ENCODE results near the gene PUS3.

PUS3 gene, protein sequence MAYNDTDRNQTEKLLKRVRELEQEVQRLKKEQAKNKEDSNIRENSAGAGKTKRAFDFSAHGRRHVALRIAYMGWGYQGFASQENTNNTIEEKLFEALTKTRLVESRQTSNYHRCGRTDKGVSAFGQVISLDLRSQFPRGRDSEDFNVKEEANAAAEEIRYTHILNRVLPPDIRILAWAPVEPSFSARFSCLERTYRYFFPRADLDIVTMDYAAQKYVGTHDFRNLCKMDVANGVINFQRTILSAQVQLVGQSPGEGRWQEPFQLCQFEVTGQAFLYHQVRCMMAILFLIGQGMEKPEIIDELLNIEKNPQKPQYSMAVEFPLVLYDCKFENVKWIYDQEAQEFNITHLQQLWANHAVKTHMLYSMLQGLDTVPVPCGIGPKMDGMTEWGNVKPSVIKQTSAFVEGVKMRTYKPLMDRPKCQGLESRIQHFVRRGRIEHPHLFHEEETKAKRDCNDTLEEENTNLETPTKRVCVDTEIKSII
- 3.9 to 12.2 (median 8.6) reads per million in 18 experiments for total RNA-seq

DNA sequence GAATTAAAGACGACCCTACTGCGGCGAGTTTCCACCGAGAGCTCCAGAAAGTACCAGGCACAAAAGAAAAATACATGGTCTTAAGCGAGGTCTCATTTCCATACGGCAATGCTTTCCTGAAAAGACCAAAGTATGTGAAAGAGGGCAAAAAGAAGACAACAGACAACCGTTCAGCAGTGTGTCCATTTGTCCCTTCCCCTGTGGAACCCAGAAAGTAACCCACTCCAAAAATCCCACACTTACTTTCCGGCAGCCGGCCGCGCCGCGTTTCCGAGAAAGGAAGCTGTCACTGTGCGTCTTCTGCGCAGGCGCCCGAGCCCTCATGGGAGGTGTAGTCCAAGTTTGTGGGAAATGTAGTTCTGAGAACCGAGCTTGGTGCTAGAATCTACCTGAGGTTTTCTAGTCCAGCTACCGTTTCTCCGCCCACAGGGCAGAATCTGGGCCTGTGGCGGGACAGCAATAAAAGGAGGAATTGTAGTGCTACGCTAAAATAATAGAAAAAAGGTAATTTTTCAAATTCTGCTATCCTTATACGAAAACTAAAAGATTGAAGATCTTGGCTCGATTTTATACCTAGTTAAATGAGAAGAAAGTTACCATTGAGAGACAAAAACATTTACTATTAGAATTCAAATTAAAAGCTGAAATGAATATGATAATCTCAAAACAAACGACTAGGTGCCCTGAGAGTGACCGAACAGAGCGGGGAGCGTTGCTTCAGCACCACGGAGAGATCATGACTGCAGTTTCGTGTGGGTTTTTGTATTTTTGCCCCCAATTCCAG is at the start of gene PUS3:
PUS3 (minus strand) TSS at position 280 of the 784 bp plus-strand sequence. CDS start 6,922 bp downstream, outside the sequence.
- peak; percentile 81 to 87 for DNase-seq

DNA sequence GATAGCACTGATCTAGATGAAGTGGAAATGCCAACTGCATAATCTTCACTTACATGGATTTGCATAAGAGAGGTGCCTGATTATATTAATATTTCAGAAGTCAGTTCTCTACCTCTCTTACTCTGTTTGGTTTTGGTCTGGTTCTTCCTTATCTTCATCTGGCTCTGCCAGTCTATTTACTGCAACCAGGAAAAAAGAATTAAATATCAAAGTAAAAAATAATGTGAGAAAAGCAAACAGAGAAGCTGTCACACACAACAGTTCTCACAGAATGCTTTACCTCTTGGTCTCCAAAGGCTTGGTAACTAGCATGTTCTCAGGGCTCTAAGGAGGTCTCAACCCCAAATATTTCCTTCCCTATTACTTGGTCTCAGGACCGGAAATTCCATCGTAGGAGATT is 49.6 kb upstream of the PUS3 start:
- DNase-seq, result no peak

DNA sequence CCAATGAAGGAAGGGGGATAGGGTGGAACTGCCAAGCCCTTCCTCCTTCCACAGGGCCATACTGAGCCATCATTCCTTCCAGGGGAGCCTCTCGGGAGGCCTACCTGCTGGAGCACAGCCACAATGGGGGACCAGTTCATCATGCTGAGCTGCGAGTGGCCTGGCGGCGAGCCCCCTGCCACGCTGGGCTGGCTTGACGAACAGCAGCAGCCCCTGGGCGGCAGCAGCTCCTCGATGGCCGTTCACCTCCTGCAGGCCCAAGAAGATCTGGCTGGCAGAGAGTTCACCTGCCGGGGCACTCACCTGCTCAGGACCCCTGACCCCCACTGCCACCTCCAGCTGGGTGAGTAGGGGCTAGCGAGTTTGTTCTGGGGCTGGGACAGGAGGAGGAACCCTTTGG is 48.7 kb upstream of the PUS3 start:
- no peak for DNase-seq

DNA sequence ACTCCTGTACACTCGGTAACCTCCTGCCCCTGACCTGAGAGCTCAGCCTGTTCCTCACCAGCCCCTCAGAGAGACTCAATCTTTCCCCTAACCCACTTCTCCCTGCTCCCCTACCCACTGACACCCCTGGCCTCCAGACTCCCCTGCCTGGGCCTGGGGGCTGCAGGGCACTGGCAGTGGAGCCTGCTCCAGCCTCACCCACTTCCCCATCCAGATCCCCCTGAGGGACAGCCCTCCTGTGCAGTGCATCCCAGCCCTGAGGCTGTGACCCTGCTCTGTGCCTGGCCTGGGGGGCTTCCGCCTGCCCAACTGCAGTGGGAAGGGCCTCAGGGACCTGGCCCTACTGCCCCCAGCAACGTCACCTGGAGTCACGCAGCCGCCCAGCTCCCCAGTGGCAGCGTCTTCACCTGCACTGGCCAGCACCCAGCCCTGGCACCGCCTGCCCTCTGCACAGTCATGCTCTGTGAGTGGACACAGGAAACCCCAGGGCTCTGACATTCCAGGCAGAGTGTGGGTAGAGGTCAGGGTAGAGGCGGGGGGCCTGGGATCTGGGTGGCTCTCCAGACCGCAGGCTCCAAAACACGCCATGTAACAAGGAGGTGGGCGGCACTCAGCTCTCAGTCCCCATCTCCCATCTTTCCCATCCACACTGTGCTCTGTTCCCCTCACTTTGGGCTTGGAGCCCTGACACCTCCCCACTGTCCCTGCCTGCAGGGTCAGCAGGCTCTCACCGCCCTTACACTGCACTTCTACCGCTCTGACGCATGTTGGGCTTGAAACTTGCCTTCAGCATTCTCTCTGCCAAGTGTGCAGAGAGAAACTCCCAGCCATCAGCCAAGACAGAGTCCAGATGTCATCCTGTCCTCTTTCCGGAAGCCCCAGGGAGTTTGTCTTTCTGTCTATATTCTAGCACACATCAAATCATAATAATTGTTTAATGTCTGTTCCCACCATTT is 48.0 kb upstream of the PUS3 start:
- DNase-seq, result no peak

DNA sequence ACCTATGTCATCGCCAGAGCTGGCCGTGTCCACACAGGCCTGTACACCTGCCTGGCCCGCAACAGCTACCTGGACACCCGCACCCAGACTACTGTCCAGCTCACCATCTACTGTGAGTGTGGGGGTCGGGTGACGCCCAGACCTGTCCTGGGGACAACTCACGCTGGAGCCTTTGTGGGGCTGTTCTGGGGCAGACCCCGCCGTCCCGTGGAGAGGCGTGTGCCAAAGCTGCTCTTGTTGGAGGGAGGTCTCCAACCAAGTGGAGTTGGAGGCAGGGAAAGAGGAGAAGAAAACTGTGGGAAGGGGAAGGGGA is 47.1 kb upstream of the PUS3 start:
- DNase-seq, result no peak

DNA sequence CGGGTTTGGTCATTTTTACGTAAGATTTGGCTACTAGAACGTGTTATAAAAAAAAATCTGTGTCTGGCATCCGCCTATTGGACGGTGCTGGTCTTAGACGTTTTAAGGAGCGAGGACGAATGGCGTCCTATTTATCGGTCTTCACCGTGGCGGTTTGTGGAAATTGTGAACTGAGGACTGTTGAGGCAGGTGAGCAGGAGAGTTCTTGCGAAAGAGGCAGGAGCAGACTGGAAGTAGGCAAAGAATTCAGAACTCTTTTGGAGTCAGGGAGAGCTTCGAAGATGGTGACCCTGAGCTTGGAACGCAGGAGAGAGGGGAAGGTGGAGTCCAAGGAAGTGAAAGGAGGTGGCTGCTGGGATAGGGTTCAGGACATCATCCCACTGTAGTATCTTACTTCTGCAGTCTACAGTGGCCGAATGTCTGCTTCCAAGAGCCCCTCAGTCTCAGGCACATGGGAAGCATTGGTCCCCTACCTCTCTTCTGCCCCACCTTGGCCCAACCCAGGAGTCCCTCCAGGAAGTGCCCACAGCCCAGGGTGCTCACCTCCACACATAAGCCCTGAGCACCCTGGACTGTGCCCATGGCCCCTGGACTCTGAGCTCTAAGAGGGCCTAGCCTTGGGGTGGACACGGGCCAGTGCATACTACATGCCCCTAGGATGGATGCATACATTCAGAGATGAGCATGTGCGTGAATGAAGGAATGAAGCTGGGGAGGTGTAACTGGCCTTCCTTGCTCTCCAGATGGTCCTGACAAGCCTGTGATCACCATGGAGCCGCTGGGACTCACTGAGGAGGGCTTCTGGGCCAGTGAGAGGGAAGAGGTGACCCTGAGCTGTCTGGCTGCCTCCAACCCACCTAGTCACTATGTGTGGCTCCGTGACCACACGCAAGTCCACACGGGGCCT is 46.5 kb upstream of the PUS3 start:
- DNase-seq, result no peak

DNA sequence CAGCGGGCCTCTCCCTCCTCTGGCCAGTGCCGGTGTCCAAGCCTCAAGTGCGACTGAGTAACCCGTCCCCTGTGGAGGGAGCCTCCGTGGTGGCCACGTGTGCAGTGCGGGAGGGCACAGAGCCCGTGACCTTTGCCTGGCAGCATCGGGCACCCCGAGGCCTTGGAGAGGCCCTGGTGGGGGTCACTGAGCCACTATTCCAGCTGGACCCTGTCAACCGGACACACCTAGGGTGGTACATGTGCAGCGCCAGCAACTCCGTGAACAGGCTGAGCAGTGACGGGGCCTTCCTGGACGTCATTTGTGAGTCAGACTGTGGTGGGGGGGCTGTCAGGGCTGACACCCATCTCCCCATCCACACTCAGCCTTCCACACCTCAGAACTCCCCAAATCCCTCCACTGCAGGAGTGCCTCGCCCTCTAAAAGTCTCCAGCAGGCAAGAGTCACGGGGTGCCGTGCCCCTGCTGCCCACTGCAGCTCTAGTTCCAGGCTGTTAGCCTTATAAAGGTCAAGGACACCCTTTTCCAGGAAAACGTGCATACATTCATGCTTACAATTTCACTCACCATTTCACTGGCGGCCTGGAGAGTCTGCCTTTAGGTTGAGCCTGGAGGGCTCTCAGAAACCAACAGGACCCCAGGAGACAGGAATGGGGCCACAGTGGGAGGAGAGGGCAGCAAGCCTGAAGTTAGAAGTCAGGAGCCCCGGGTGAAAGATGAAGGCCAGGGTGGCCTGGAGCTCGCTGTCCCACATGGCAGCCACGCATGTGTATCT is 45.5 kb upstream of the PUS3 start:
- no peak for DNase-seq

DNA sequence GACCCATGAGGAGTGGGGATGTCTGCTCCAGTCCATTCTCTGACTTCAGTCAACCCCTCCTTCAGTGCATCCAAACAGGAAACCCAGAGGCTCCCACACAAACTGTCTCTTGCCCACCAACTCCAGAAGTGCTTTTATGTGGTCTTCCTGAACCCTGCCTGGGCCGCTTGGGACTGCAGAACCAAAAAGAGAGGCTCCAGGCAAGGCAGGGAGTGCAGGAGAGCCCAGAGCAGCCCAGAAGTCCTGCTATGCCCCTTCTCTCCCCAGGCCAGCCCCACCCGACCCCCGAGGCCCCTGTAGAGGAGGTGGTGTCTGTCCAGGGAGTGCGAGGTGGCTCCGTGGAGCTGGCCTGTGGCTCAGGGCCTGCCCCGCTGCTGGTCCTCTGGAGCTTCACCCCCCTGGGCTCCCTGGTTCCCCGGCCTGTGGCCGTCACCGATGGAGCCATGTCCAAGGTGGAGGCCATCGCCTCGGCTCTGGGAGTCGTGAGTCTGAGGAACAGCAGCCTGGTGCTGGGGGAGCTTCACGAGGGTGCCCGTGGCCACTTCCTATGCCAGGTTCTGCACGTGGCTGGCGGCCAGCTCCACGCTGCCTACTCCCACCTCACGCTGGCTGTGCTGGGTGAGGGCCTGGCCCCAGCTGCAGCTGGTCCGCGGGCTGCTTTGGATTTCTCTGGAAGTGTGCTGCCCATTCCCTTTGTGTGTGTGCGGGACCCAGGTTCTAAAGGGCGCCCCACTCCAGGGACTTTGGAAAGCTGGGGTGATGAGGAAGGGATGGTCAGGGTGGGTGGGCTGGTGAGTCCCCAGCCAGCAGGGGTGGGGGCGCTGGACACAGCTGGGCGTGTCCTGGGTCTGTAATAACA is 44.6 kb upstream of the PUS3 start:
- no peak for DNase-seq

DNA sequence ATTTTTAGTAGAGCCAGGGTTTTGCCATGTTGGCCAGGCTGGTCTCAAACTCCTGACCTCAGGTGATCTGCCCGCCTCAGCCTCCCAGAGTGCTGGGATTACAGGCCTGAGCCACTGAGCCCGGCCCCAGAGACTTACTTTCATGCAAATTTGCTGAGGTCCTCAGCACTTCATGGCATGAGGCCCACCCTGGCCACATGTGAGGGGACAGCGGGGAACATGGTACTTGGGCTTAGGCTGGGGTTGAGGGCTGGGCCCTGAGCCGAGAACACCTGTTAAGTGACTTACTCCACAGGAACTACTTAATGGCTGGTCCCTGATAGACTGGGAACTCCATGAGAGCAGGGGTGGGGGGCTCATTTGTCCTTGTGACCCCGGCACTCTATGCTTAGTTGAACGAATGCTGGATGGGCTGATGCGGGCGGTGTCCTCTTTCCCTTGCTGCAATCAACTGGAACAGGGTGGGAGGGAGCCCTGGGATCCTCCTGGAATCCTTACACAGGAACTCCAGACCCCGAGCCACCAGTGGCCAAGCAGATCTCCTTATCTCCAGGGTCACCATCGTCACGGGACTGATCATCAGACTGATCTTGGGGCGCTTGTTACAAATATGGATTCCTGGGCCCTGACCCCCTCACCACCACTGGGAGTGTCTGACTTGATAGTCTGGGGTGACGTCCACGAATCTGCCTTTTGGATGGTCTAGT is 43.9 kb upstream of the PUS3 start:
- DNase-seq, result no peak

DNA sequence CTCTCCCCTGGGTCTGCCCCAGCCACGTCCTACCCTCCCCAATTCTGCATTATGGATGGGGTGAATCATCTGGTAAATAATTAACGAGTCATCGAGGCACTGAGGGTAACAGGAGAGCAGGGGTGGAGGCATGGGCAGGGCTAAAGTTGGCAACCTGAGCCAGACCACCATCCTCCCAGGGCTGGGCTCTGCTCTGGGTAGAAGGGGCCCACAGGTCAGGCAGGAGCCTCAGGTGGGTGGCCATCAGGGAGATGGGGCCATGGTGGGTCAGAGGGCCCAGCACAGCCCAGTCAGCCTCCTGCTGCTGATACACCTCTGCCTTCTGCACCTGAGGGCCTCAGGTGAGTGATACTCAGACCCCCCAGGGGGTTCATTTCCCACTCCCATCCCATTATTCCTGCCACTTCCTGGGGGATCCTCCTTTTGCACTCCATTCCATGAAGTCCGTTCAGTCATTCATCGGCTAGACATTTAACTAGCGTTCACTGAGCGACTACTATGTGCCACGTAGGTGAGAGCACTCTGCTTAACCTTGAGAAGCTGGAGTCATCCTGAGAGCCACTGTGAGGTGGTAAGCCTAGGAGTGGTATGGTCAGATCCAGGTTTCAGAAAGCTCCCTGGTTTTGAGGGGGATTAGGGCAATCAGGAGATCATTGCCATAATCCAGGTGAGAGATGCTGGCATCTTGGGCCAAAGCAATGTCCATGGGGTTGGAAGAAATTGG is 43.0 kb upstream of the PUS3 start, which contains the start of gene VSIG10L2:
VSIG10L2 (plus strand) TSS at position 248 of the 724 bp plus-strand sequence; CDS start at position 260, 12 bp downstream.
- DNase-seq, result no peak

DNA sequence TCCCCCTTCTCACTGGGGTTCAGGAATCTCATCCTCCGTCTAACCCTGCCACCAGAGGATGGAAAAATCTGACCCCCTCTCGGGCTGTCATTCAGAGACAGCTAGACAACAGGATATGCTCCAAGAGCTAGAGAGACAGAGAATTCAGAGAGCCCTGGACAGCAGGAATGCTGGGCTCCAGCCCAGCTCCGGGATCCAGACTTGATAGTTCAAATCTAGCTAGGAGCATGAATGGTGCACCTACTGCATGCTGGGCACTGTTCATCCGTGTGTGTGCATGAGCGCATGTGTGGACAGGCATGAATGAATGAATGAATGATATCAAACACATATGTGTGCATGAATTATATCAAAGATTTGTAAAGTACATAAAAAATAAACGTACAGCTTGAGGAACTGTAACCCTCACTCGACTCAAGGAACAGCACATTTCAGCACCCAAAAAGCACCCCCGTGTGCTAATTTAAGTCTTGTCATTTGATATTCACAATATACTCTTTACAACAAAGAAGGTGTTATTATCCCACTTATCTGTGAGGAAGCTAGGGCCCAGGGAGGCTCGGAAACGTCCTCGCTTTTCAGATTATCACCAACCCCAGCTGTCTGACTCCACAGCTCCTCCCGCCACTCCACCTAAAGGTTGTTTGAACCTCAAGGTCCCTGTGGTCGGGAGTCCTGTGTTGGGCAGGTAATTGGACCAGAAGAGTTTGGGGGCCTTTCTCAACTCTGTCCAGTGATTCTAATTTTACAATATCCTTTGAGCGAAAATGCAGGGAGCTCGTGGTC is 42.2 kb upstream of the PUS3 start:
- no peak for DNase-seq

DNA sequence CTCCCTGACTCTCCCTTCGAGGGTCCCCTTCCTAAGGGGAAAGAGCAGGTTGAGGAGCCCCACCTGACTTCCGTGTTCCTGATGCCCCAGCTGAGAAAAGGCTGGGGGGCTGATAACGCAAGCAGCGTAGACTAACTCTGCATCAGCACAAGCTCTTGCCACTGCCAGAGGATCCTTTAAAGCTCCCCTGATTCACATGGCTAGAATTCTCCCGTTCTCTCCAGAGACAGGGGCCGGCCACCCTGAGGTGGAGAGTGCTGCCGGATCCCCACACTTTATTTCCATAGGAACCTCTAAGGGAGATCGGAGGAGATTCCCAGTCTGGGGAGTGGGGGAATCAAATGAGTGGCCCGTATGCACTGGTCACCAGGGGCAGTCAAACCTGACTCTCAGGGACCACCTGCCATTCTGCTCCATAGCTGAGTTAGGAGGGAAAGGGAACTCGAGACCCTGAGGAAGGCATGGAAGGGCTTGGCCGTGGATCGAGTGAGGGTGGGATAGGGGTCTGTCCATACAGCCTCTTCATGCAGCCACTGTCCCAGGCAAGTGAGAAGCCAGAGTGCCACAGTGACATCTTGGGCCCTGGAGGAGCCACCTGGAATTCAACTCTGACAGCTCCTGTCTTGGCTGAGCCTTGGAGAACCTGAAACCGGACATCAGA is 41.5 kb upstream of the PUS3 start:
- no peak for DNase-seq

DNA sequence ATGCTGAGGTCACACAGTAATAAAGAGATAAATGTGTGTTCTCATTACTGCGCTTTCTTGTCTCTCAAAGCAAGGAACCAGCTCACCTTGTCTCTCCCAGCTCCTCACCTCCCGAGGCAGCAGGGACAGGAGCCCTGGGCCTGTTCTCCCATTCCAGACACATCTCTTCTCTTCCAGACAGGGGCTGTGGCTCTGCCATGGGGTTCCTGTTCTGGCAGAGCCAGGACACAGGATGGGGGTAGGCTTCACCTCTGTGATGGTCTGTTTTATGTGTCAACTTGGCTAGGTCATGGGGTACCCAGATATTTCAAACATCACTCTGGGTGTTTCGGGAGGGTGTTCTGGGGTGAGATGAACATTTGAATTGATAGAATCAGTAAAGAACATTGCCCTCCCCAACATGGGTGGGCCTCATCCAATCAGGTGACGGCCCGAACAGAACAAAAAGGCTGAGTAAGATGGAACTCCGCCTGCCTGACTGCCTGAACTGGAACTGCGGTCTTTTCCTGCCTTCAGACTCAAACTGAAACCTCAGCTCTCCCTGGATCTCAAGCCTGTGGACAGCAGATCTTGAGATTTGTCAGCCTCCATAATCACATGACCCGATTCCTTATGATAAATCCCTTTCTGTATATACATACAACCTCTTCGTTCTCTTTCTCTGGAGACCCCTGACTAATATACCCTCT is 40.8 kb upstream of the PUS3 start:
- no peak for DNase-seq

DNA sequence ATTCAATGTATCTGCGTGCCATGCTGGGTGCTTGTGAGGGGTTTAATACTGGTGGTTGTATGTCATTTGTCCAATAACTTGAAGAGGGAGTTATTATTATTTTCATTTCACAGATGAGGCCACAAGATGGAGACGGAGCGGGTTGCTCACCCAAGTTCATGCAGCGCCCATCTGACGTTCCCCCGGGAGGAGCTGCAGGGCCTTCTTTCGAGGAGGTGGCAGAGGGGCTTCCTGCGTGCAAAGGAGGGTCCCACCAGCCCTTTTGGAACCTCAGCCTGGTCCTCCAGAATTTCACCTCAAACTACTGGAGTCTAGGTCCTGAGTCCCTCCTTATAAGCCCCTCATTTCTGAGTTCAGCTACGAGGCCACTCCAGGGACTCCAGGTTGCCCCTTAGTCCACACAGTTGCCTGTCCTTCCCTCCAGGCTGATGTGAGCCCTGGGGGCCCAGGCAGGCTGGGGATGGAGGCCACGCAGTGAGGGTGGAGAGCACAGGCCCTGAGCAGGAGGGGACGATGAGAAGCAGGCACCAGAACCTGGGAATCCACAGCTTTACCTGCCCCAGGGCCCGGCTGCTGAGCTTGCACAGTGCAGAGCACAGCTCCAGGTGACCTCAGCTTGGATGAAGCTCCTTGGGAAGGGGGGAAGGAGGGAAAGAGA is 39.9 kb upstream of the PUS3 start:
- no peak for DNase-seq
